ENCODE results near the gene DPP6. TPM values are rescaled to one million over a fixed set of nuclear protein-coding genes. Genes with fewer than 3 reads are reported as not detected.

Gene DPP6
- total RNA-seq, 2 experiments from 2014 or later, result not detected

DNA sequence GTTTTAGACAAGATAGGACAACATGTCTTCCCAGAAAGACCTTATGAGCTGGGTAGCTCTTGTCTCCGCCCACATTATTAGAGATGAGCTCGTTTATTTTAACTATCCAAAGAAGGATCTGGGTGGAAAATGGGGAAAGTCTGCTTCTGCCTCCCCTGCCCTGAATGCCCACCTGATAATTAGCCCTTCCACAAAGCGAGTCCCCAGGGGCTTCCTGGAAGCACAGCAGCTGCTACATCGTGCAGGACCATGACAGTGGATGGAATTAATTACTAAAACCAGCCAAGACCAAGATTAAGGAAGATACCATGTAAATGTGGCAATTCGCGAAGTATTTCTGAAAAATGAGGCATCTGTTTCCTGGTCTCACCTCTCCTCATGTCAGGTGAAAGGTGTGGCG, 576.4 kb downstream of the DPP6 start:
- no peak overlapping the region for H3K4me2 ChIP-seq (ENCODE audit: low read length)
- CTCF ChIA-PET (ENCODE audit: unreplicated experiment), result no interaction called here
- no peaks in the 10 kb centered on the region for H3K79me2 ChIP-seq (ENCODE audit: insufficient read depth, low read depth, low read length)
- H2AFZ ChIP-seq (ENCODE audit: low read length), result no peak overlapping the region
- POLR2A ChIA-PET, result no interaction called here
- H4K20me1 ChIP-seq (ENCODE audit: insufficient read depth, low read length), result no peaks in the 10 kb centered on the region
- H3K4me3 ChIP-seq (ENCODE audit: low read depth, low read length, poor library complexity, severe bottlenecking), result no peak overlapping the region
- TF ChIP-seq EZH2phosphoT487 (IDR thresholded peaks at IDR 0.05; ENCODE audit: borderline replicate concordance, low read depth, low read length), result no peak
- TF ChIP-seq, protein P1, sequence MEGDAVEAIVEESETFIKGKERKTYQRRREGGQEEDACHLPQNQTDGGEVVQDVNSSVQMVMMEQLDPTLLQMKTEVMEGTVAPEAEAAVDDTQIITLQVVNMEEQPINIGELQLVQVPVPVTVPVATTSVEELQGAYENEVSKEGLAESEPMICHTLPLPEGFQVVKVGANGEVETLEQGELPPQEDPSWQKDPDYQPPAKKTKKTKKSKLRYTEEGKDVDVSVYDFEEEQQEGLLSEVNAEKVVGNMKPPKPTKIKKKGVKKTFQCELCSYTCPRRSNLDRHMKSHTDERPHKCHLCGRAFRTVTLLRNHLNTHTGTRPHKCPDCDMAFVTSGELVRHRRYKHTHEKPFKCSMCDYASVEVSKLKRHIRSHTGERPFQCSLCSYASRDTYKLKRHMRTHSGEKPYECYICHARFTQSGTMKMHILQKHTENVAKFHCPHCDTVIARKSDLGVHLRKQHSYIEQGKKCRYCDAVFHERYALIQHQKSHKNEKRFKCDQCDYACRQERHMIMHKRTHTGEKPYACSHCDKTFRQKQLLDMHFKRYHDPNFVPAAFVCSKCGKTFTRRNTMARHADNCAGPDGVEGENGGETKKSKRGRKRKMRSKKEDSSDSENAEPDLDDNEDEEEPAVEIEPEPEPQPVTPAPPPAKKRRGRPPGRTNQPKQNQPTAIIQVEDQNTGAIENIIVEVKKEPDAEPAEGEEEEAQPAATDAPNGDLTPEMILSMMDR (conservative IDR thresholded peaks at IDR 0.05; ENCODE audit: low read length), result no peak
- no peaks in the 10 kb centered on the region for H3K9me3 ChIP-seq (ENCODE audit: low read length)
- no peaks in the 10 kb centered on the region for H3K36me3 ChIP-seq (ENCODE audit: insufficient read depth, low read length)
- no TSS peak for BruUV-seq (replicated peaks)
- intact Hi-C loops (cut with micrococcal nuclease; ENCODE audit: unreplicated experiment), result no loop called here
- H3K9me2 ChIP-seq (ENCODE audit: insufficient read depth, low read length), result no peaks in the 10 kb centered on the region
- H3K4me1 ChIP-seq (ENCODE audit: insufficient read depth, low read length, poor library complexity, severe bottlenecking), result no peaks in the 10 kb centered on the region
- no peak for DNase-seq (ENCODE audit: low spot score)
- no peak overlapping the region for H3K27ac ChIP-seq (ENCODE audit: low read depth, low read length, poor library complexity, severe bottlenecking)

DNA sequence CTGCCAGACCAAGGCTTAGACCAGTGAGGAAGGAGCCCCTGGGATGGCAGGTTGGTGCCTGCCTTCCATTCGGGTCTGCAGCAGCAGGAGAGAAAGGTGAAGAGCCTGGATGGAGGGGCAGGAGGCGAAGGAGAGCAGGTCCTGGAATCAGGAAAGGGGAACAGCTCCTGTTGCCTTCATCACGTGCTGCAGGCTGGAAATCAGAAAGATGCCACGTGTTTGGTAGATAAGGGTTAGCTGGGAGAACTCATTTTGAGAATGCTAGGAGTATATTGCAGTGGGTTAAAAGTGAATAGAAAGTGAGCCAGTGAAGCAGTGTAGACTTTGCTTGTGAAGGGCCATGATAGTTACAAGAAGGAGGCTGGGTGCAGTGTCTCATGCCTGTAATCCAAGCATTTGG, 579.0 kb downstream of the DPP6 start:
- BruUV-seq (replicated peaks), result no TSS peak
- TF ChIP-seq EZH2phosphoT487 (IDR thresholded peaks at IDR 0.05; ENCODE audit: borderline replicate concordance, low read depth, low read length), result no peak
- TF ChIP-seq, protein P1 (conservative IDR thresholded peaks at IDR 0.05; ENCODE audit: low read length), result no peak
- ChIA-PET POLR2A (interaction anchor here (0.6 to 0.7 kb wide), 2 partner anchors 21 to 262 kb away, joined by 3 to 4 read pairs; no protein-coding TSS in a partner anchor), CTCF (ENCODE audit: unreplicated experiment) (no interaction called here)
- no peaks in the 10 kb centered on the region for H3K79me2 ChIP-seq (ENCODE audit: insufficient read depth, low read depth, low read length)
- no peaks in the 10 kb centered on the region for H3K4me1 ChIP-seq (ENCODE audit: insufficient read depth, low read length, poor library complexity, severe bottlenecking)
- H3K4me2 ChIP-seq (ENCODE audit: low read length), result no peak overlapping the region
- H2AFZ ChIP-seq (ENCODE audit: low read length), result no peak overlapping the region
- no peaks in the 10 kb centered on the region for H4K20me1 ChIP-seq (ENCODE audit: insufficient read depth, low read length)
- no peaks in the 10 kb centered on the region for H3K36me3 ChIP-seq (ENCODE audit: insufficient read depth, low read length)
- no peaks in the 10 kb centered on the region for H3K9me3 ChIP-seq (ENCODE audit: low read length)
- H3K27ac ChIP-seq (ENCODE audit: low read depth, low read length, poor library complexity, severe bottlenecking), result no peak overlapping the region
- no peaks in the 10 kb centered on the region for H3K9me2 ChIP-seq (ENCODE audit: insufficient read depth, low read length)
- intact Hi-C loops (cut with micrococcal nuclease; ENCODE audit: unreplicated experiment), result no loop called here
- no peak overlapping the region for H3K4me3 ChIP-seq (ENCODE audit: low read depth, low read length, poor library complexity, severe bottlenecking)
- DNase-seq (ENCODE audit: low spot score), result no peak

DNA sequence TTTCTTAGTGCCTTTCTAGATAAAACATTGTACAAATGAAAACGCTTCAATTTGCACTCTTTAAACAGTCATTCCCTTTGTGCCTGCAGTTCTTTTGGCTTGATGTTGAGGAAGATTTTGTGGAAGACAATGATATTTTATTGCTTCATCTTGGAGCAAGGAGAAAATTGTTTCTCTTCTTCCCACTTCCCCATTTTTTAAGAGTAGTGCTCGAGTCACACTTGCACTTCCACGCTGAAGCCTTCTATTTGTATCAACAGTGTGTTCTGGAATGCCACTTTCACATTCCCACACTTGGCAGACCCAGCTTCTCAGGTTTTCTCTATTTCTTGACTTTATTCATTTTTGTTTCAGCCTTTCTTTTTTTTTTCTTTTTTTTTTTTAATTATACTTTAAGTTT, 581.4 kb downstream of the DPP6 start:
- ChIA-PET POLR2A (no interaction called here), CTCF (ENCODE audit: unreplicated experiment) (no interaction called here)
- no TSS peak for BruUV-seq (replicated peaks)

More for the DNA sequence above, 581.4 kb downstream of the DPP6 start:
- no peak overlapping the region for H3K27ac ChIP-seq (ENCODE audit: low read depth, low read length, poor library complexity, severe bottlenecking)
- no peak for DNase-seq (ENCODE audit: low spot score)
- H2AFZ ChIP-seq (ENCODE audit: low read length), result no peak overlapping the region
- H4K20me1 ChIP-seq (ENCODE audit: insufficient read depth, low read length), result no peaks in the 10 kb centered on the region
- no peaks in the 10 kb centered on the region for H3K36me3 ChIP-seq (ENCODE audit: insufficient read depth, low read length)
- no peaks in the 10 kb centered on the region for H3K9me2 ChIP-seq (ENCODE audit: insufficient read depth, low read length)
- H3K4me1 ChIP-seq (ENCODE audit: insufficient read depth, low read length, poor library complexity, severe bottlenecking), result no peaks in the 10 kb centered on the region
- H3K4me3 ChIP-seq (ENCODE audit: low read depth, low read length, poor library complexity, severe bottlenecking), result no peak overlapping the region
- no peak overlapping the region for H3K4me2 ChIP-seq (ENCODE audit: low read length)
- no peaks in the 10 kb centered on the region for H3K79me2 ChIP-seq (ENCODE audit: insufficient read depth, low read depth, low read length)
- no peaks in the 10 kb centered on the region for H3K9me3 ChIP-seq (ENCODE audit: low read length)
- no peak for TF ChIP-seq EZH2phosphoT487 (IDR thresholded peaks at IDR 0.05; ENCODE audit: borderline replicate concordance, low read depth, low read length)
- TF ChIP-seq, protein P1 (conservative IDR thresholded peaks at IDR 0.05; ENCODE audit: low read length), result no peak
- intact Hi-C loops (cut with micrococcal nuclease; ENCODE audit: unreplicated experiment), result no loop called here
